ENCODE measurements around the gene MYO1B. TPM values are rescaled to one million over a fixed set of nuclear protein-coding genes. Genes with fewer than 3 reads are reported as not detected.

Gene MYO1B
- polyA plus RNA-seq, 1 donor (not counting 4 experiments of a cell fraction or from before 2014, with no cell fraction given) = 277 TPM

- H3K4me1 ChIP-seq (ENCODE audit: control insufficient read depth, extremely low read depth, insufficient read depth, low read length) = no peaks in the 10 kb centered on the region
- H3K27me3 ChIP-seq (ENCODE audit: control insufficient read depth, extremely low read depth, insufficient read depth, low read length) = no peaks in the 10 kb centered on the region
- no peaks in the 10 kb centered on the region for H3K9me3 ChIP-seq (ENCODE audit: control insufficient read depth, low read depth, low read length)
- no peak overlapping the region for H3K4me3 ChIP-seq (ENCODE audit: control insufficient read depth in 2 of 3, extremely low read depth in 1 of 3, insufficient read depth in 2 of 3, low read depth in 1 of 3, low read length in 3 of 3)
- TF ChIP-seq, protein P1, sequence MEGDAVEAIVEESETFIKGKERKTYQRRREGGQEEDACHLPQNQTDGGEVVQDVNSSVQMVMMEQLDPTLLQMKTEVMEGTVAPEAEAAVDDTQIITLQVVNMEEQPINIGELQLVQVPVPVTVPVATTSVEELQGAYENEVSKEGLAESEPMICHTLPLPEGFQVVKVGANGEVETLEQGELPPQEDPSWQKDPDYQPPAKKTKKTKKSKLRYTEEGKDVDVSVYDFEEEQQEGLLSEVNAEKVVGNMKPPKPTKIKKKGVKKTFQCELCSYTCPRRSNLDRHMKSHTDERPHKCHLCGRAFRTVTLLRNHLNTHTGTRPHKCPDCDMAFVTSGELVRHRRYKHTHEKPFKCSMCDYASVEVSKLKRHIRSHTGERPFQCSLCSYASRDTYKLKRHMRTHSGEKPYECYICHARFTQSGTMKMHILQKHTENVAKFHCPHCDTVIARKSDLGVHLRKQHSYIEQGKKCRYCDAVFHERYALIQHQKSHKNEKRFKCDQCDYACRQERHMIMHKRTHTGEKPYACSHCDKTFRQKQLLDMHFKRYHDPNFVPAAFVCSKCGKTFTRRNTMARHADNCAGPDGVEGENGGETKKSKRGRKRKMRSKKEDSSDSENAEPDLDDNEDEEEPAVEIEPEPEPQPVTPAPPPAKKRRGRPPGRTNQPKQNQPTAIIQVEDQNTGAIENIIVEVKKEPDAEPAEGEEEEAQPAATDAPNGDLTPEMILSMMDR (optimal IDR thresholded peaks at IDR 0.05 in 1 of 3, IDR thresholded peaks at IDR 0.05 in 1 of 3, conservative IDR thresholded peaks at IDR 0.05 in 1 of 3; ENCODE audit: extremely low read depth in 1 of 3, insufficient read depth in 2 of 3, low read length in 3 of 3) = no peak
- no peak for TF ChIP-seq EZH2 (IDR thresholded peaks at IDR 0.05; ENCODE audit: low read length)
- H3K79me2 ChIP-seq (ENCODE audit: control insufficient read depth, insufficient read depth, low read length) = no peaks in the 10 kb centered on the region
- no peak overlapping the region for H2AFZ ChIP-seq (ENCODE audit: control insufficient read depth, low read length)
- FAIRE-seq (no peak), DNase-seq (ENCODE audit: low read depth, low spot score) (no peak)
- no peaks in the 10 kb centered on the region for H4K20me1 ChIP-seq (ENCODE audit: control insufficient read depth, extremely low read depth, insufficient read depth, low read length)
- dilution Hi-C loops (cut with MboI; ENCODE audit: extremely low pct_ligation_motif_present, low sequenced_read_pairs) = no loop called here
- H3K27ac ChIP-seq (ENCODE audit: control insufficient read depth, insufficient read depth, low read length) = no peak overlapping the region
- H3K36me3 ChIP-seq (ENCODE audit: control insufficient read depth in 2 of 2, extremely low read depth in 1 of 2, insufficient read depth in 2 of 2, low read length in 2 of 2) = no peaks in the 10 kb centered on the region
- H3K9me1 ChIP-seq (ENCODE audit: control insufficient read depth, extremely low read depth, insufficient read depth, low read length) = no peaks in the 10 kb centered on the region
- H3K9ac ChIP-seq (ENCODE audit: control insufficient read depth, extremely low read depth, insufficient read depth, low read length) = no peak overlapping the region
- H3K4me2 ChIP-seq (ENCODE audit: control insufficient read depth, extremely low read depth, insufficient read depth, low read depth, low read length) = no peak overlapping the region
Observed at GRCh38 chr2:191436368-191437055, 191.3 kb downstream of the MYO1B start.

DNA sequence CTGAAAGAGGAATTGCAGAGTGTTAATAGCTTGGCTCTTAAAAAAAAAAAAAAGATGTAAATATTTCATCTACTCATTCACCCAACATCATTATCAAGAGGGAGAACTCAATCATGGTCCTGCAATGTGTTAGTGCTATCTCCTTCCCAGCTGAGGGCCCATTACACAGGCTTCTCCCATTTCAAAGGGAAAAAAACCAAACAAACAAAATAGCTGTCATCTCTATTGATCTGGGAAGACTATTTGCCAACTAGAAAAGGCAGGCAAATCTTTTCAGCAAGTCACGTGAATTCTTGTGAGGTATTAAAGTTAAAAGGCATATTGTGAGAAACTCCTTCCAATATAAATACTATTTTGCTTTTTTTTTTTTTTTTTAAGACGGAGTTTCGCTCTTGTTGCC lies 194.3 kb downstream of the MYO1B start:
- no peak for TF ChIP-seq EZH2 (IDR thresholded peaks at IDR 0.05; ENCODE audit: low read length)
- TF ChIP-seq, protein P1 (optimal IDR thresholded peaks at IDR 0.05 in 1 of 3, IDR thresholded peaks at IDR 0.05 in 1 of 3, conservative IDR thresholded peaks at IDR 0.05 in 1 of 3; ENCODE audit: extremely low read depth in 1 of 3, insufficient read depth in 2 of 3, low read length in 3 of 3) = no peak
- no peak overlapping the region for H3K4me3 ChIP-seq (ENCODE audit: control insufficient read depth in 2 of 3, extremely low read depth in 1 of 3, insufficient read depth in 2 of 3, low read depth in 1 of 3, low read length in 3 of 3)

More for the DNA sequence above, 194.3 kb downstream of the MYO1B start:
- H3K9me3 ChIP-seq (ENCODE audit: control insufficient read depth, low read depth, low read length) = no peaks in the 10 kb centered on the region
- no peaks in the 10 kb centered on the region for H3K4me1 ChIP-seq (ENCODE audit: control insufficient read depth, extremely low read depth, insufficient read depth, low read length)
- H3K36me3 ChIP-seq (ENCODE audit: control insufficient read depth in 2 of 2, extremely low read depth in 1 of 2, insufficient read depth in 2 of 2, low read length in 2 of 2) = no peaks in the 10 kb centered on the region
- dilution Hi-C loops (cut with MboI; ENCODE audit: extremely low pct_ligation_motif_present, low sequenced_read_pairs) = no loop called here
- no peak overlapping the region for H3K27ac ChIP-seq (ENCODE audit: control insufficient read depth, insufficient read depth, low read length)
- no peaks in the 10 kb centered on the region for H3K9me1 ChIP-seq (ENCODE audit: control insufficient read depth, extremely low read depth, insufficient read depth, low read length)
- no peak overlapping the region for H2AFZ ChIP-seq (ENCODE audit: control insufficient read depth, low read length)
- no peaks in the 10 kb centered on the region for H3K79me2 ChIP-seq (ENCODE audit: control insufficient read depth, insufficient read depth, low read length)
- H4K20me1 ChIP-seq (ENCODE audit: control insufficient read depth, extremely low read depth, insufficient read depth, low read length) = no peaks in the 10 kb centered on the region
- H3K9ac ChIP-seq (ENCODE audit: control insufficient read depth, extremely low read depth, insufficient read depth, low read length) = no peak overlapping the region
- FAIRE-seq (no peak), DNase-seq (ENCODE audit: low read depth, low spot score) (no peak)
- no peaks in the 10 kb centered on the region for H3K27me3 ChIP-seq (ENCODE audit: control insufficient read depth, extremely low read depth, insufficient read depth, low read length)
- H3K4me2 ChIP-seq (ENCODE audit: control insufficient read depth, extremely low read depth, insufficient read depth, low read depth, low read length) = no peak overlapping the region
